PC-9 (cell line): ENCODE measurements around the gene OXT. TPM values are rescaled to one million over a fixed set of nuclear protein-coding genes. Genes with fewer than 3 reads are reported as not detected.
"Not testable (repeated sequence)": the region's sequence is repeated elsewhere in the genome, so short reads cannot be mapped to it uniquely, and the experiment has no call there.

Source experiments
- BruUV-seq: library from RNA; stranded (reverse); fragments of 400-500 nt; replicated peaks from 2 replicates; lab custom pipeline; 2021; lab: Mats Ljungman, UMichigan
- CTCF ChIA-PET: fragments of 300-600 bp; sonication (Branson Sonifier 250); formaldehyde crosslinking; loops from one replicate; lab custom pipeline; 2022; ENCODE audit warnings: antibody characterized with exemption; lab: Charles Lee
- POLR2A ChIA-PET: fragments of 300-600 bp; sonication (Branson Sonifier 250); formaldehyde crosslinking; loops from one replicate; lab custom pipeline; 2022; ENCODE audit warnings: antibody characterized with exemption; ENCODE audit not compliant: unreplicated experiment; lab: Charles Lee
- DNase-seq, 2 experiments: peaks; one replicate each; pipeline versions ENCODE4 v3.0.0 to v3.0.0-alpha.2; 2015 to 2022; ENCODE audit warnings: mixed read lengths in 1 of 2
- H2AFZ ChIP-seq: fragments of 200-600 bp; sonication (generic); 2 replicates; pipeline ENCODE4 v1.8.1; 2017; ENCODE audit warnings: antibody characterized with exemption
- H3F3A ChIP-seq: fragments of 200-600 bp; sonication (generic); 2 replicates; pipeline ENCODE4 v1.8.1; 2017; ENCODE audit warnings: antibody characterized with exemption, mild to moderate bottlenecking, low read depth; ENCODE audit not compliant: insufficient read depth
- H3K27ac ChIP-seq: fragments of 200-600 bp; sonication (generic); 2 replicates; pipeline ENCODE4 v1.6.1; 2016; ENCODE audit warnings: mixed run types
- H3K27me3 ChIP-seq: fragments of 200-600 bp; sonication (generic); 2 replicates; pipeline ENCODE4 v1.6.1; 2016; ENCODE audit warnings: low read depth, mixed run types; ENCODE audit not compliant: insufficient read depth
- H3K36me3 ChIP-seq: fragments of 200-600 bp; sonication (generic); 2 replicates; pipeline ENCODE4 v1.6.1; 2016; ENCODE audit warnings: low read depth, mixed run types
- H3K4me1 ChIP-seq: fragments of 200-600 bp; sonication (generic); replicated peaks from 2 replicates; pipeline ENCODE4 v1.6.1; 2016; ENCODE audit warnings: mixed run types; ENCODE audit not compliant: insufficient read depth
- H3K4me2 ChIP-seq: fragments of 200-600 bp; sonication (generic); 2 replicates; pipeline ENCODE4 v1.6.1; 2017; ENCODE audit warnings: mixed run types
- H3K4me3 ChIP-seq: fragments of 200-600 bp; sonication (generic); 2 replicates; pipeline ENCODE4 v1.6.1; 2016; ENCODE audit warnings: mixed run types
- H3K79me2 ChIP-seq: fragments of 200-600 bp; sonication (generic); 2 replicates; pipeline ENCODE4 v1.6.1; 2017; ENCODE audit warnings: low read depth, mixed run types
- H3K9me2 ChIP-seq: fragments of 200-600 bp; sonication (generic); 2 replicates; pipeline ENCODE4 v1.8.1; 2017; ENCODE audit warnings: mild to moderate bottlenecking; ENCODE audit not compliant: insufficient read depth
- H3K9me3 ChIP-seq: fragments of 200-600 bp; sonication (generic); 2 replicates; pipeline ENCODE4 v1.8.1; 2016; ENCODE audit warnings: low read depth; ENCODE audit not compliant: insufficient read depth
- H4K20me1 ChIP-seq: fragments of 200-600 bp; sonication (generic); 2 replicates; pipeline ENCODE4 v1.8.1; 2017; ENCODE audit not compliant: insufficient read depth
- CTCF ChIP-seq: fragments of 200-600 bp; sonication (generic); conservative IDR thresholded peaks from 2 replicates; pipeline ENCODE4 v1.6.1; 2017; ENCODE audit warnings: mixed run types, antibody characterized with exemption, mild to moderate bottlenecking, moderate library complexity
- EZH2 ChIP-seq: fragments of 200-600 bp; sonication (generic); IDR thresholded peaks from 2 replicates; pipeline ENCODE4 v1.8.0; 2017; ENCODE audit warnings: antibody characterized with exemption, low read depth
- intact Hi-C: fragments of 100-400 bp; cut with micrococcal nuclease; formaldehyde crosslinking; loops from one replicate; pipeline ENCODE4 v1.10.0; 2022; ENCODE audit not compliant: unreplicated experiment
- total RNA-seq: library from RNA; stranded (reverse); gene quantifications from 2 replicates; pipeline ENCODE4 v1.2.3, GENCODE V29; 2021

OXT gene
- total RNA-seq, 1 experiment from 2014 or later, result not detected

GRCh38 chr20:3047486-3048419 is 23.7 kb upstream of the OXT start:
- no peaks in the 10 kb centered on the region for H3K9me3 ChIP-seq
- H2AFZ ChIP-seq, result no peak overlapping the region
- H3K9me2 ChIP-seq, result no peaks in the 10 kb centered on the region
- TF ChIP-seq EZH2 (no peak), CTCF (no peak)
- no TSS peak for BruUV-seq
- H3F3A ChIP-seq, result peaks cover 22% of the 10 kb centered on the region
- no peak for DNase-seq
- CTCF ChIA-PET, result no interaction called here
- POLR2A ChIA-PET, result no interaction called here
- peaks cover 23% of the 10 kb centered on the region for H3K79me2 ChIP-seq
- no peak overlapping the region for H3K27ac ChIP-seq
- intact Hi-C loops, result no loop called here
- H3K4me1 ChIP-seq, result peaks cover 10% of the 10 kb centered on the region; the same call in 1 of the 2 replicates
- 0 out of 2 replicates have a peak, but pooled peaks cover 3% of the 10 kb centered on the region for H4K20me1 ChIP-seq
- H3K4me3 ChIP-seq, result peak overlapping the region; percentile 99; the same call in 1 of the 2 replicates
- H3K27me3 ChIP-seq, result no peaks in the 10 kb centered on the region
- peak overlapping the region; percentile 87 for H3K4me2 ChIP-seq
- peaks cover 22% of the 10 kb centered on the region for H3K36me3 ChIP-seq

GRCh38 chr20:3051385-3052019 is 19.9 kb upstream of the OXT start:
- no peak overlapping the region for H2AFZ ChIP-seq
- H4K20me1 ChIP-seq, result 0 out of 2 replicates have a peak, but pooled peaks cover 3% of the 10 kb centered on the region
- peaks cover 19% of the 10 kb centered on the region for H3K79me2 ChIP-seq
- H3F3A ChIP-seq, result peaks cover 23% of the 10 kb centered on the region
- H3K27me3 ChIP-seq, result no peaks in the 10 kb centered on the region
- no peaks in the 10 kb centered on the region for H3K9me2 ChIP-seq
- BruUV-seq, result no TSS peak
- TF ChIP-seq EZH2 (no peak), CTCF (no peak)
- DNase-seq, result no peak
- H3K9me3 ChIP-seq, result no peaks in the 10 kb centered on the region
- intact Hi-C loops, result loop anchor here (10.0 kb wide), 1 partner anchor 153 kb away; the partner anchor contains the start of genes DDRGK1 and ITPA
- peaks cover 7% of the 10 kb centered on the region; the same call in 1 of the 2 replicates for H3K4me1 ChIP-seq
- POLR2A ChIA-PET, result interaction anchor here (0.7 kb wide), 1 partner anchor 26 kb away, joined by 4 read pairs; no protein-coding TSS in a partner anchor
- H3K4me3 ChIP-seq, result no peak overlapping the region
- 0 out of 2 replicates have a peak overlapping the region, but pooled peaks have one; percentile 24 for H3K27ac ChIP-seq
- CTCF ChIA-PET, result interaction anchor here (0.7 kb wide), 1 partner anchor 1137 kb away, joined by 7 read pairs; no protein-coding TSS in a partner anchor
- peaks cover 22% of the 10 kb centered on the region for H3K36me3 ChIP-seq
- no peak overlapping the region for H3K4me2 ChIP-seq

GRCh38 chr20:3059489-3059888 is 11.9 kb upstream of the OXT start:
- Histone ChIP-seq H3K27me3 (no peaks in the 10 kb centered on the region), H3K9me2 (no peaks in the 10 kb centered on the region), H3K36me3 (no peaks in the 10 kb centered on the region), H3K4me3 (no peak overlapping the region), H3K9me3 (no peaks in the 10 kb centered on the region), H4K20me1 (no peaks in the 10 kb centered on the region), H3K4me1 (no peaks in the 10 kb centered on the region), H3F3A (no peaks in the 10 kb centered on the region), H3K79me2 (no peaks in the 10 kb centered on the region), H3K27ac (no peak overlapping the region), H3K4me2 (no peak overlapping the region), H2AFZ (no peak overlapping the region)
- intact Hi-C loops, result loop anchor here (10.0 kb wide), 1 partner anchor 145 kb away; the partner anchor contains the start of genes DDRGK1 and ITPA
- POLR2A ChIA-PET, result no interaction called here
- no peak for TF ChIP-seq EZH2
- no peak for TF ChIP-seq CTCF
- CTCF ChIA-PET, result no interaction called here
- DNase-seq, result no peak
- BruUV-seq, result no TSS peak

GRCh38 chr20:3064119-3064518 is 7.3 kb upstream of the OXT start:
- H3K4me3 ChIP-seq, H3K36me3 ChIP-seq, H3K9me2 ChIP-seq, intact Hi-C loops, H3K27ac ChIP-seq, H4K20me1 ChIP-seq, H3K27me3 ChIP-seq, H3K79me2 ChIP-seq, CTCF ChIA-PET, POLR2A ChIA-PET, H2AFZ ChIP-seq, DNase-seq, H3K9me3 ChIP-seq, BruUV-seq, H3K4me2 ChIP-seq: not testable (repeated sequence)
- H3K4me1 ChIP-seq, result peaks cover 35% of the 10 kb centered on the region
- peaks cover 31% of the 10 kb centered on the region; the same call in 1 of the 2 replicates for H3F3A ChIP-seq
